Measurements from ENCODE around the gene ITGA1.

The ITGA1 gene

DNA sequence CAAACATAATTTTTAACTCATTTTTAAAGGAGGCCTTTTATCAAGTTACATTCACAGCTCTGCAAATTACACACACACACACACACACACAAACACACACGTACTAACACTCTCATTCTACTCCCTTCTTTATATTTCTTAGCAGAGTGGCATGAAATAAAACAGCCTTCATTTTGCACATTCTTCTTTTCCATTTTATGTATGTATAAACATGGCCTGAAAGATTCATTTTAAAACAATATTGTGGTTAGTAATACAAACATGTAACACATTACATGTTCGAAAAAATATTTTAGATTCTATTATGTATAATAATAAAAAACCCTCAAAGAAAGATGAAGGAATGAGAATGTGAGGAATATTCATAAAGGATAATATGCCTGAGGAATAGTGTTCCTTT is 115.4 kb downstream of the ITGA1 start:
- no peaks in the 10 kb centered on the region for H3F3A ChIP-seq (ENCODE audit: low read depth)
- H3K9me2 ChIP-seq (replicated peaks; ENCODE audit: low read depth, low read length) = no peaks in the 10 kb centered on the region
- no peaks in the 10 kb centered on the region for H4K20me1 ChIP-seq (ENCODE audit: insufficient read depth, low read length, poor library complexity, severe bottlenecking)
- H3K4me2 ChIP-seq (ENCODE audit: low read depth, low read length, poor library complexity, severe bottlenecking) = no peak overlapping the region
- no peaks in the 10 kb centered on the region for H3K9me3 ChIP-seq (ENCODE audit: insufficient read depth, low read depth, low read length)
- H2AFZ ChIP-seq (ENCODE audit: low read length) = no peak overlapping the region
- no peaks in the 10 kb centered on the region for H3K27me3 ChIP-seq (ENCODE audit: insufficient read depth, low read length, poor library complexity, severe bottlenecking)
- no peak overlapping the region for H3K4me3 ChIP-seq (ENCODE audit: low read length, poor library complexity, severe bottlenecking)
- no peaks in the 10 kb centered on the region for H3K36me3 ChIP-seq (ENCODE audit: insufficient read depth, low read length)
- H3K4me1 ChIP-seq (ENCODE audit: insufficient read depth, low read length, poor library complexity, severe bottlenecking) = no peaks in the 10 kb centered on the region
- no peak overlapping the region for H3K9ac ChIP-seq (ENCODE audit: low read depth, low read length, poor library complexity, severe bottlenecking)
- no peak for TF ChIP-seq EZH2phosphoT487 (IDR thresholded peaks at IDR 0.05; ENCODE audit: borderline replicate concordance)
- TF ChIP-seq, protein P1, sequence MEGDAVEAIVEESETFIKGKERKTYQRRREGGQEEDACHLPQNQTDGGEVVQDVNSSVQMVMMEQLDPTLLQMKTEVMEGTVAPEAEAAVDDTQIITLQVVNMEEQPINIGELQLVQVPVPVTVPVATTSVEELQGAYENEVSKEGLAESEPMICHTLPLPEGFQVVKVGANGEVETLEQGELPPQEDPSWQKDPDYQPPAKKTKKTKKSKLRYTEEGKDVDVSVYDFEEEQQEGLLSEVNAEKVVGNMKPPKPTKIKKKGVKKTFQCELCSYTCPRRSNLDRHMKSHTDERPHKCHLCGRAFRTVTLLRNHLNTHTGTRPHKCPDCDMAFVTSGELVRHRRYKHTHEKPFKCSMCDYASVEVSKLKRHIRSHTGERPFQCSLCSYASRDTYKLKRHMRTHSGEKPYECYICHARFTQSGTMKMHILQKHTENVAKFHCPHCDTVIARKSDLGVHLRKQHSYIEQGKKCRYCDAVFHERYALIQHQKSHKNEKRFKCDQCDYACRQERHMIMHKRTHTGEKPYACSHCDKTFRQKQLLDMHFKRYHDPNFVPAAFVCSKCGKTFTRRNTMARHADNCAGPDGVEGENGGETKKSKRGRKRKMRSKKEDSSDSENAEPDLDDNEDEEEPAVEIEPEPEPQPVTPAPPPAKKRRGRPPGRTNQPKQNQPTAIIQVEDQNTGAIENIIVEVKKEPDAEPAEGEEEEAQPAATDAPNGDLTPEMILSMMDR (conservative IDR thresholded peaks at IDR 0.05; ENCODE audit: low read length) = no peak
- H3K79me2 ChIP-seq (ENCODE audit: insufficient read depth, low read length) = no peaks in the 10 kb centered on the region

DNA sequence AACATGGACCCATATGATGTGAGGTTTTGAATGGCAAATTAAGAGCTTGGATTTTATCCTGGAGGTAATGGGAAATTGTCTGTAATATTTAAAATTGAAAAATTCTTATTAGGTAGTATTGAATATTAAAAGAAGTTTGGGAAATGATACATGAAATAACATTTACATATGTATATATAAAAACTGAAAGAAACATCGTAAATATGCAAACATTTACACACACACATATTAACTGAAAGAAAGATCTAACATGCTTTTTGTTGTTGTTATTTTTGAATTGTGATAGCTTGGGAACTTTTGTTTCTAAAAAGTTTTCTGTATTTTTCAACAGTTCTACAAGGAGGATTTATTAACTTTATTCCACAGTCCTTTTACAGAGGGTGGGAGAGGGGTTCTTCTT is 118.6 kb downstream of the ITGA1 start:
- no peak overlapping the region for H3K4me3 ChIP-seq (ENCODE audit: low read length, poor library complexity, severe bottlenecking)
- TF ChIP-seq EZH2phosphoT487 (IDR thresholded peaks at IDR 0.05; ENCODE audit: borderline replicate concordance) = no peak
- TF ChIP-seq, protein P1 (conservative IDR thresholded peaks at IDR 0.05; ENCODE audit: low read length) = no peak
- H3K9me2 ChIP-seq (replicated peaks; ENCODE audit: low read depth, low read length) = no peaks in the 10 kb centered on the region
- H3K4me2 ChIP-seq (ENCODE audit: low read depth, low read length, poor library complexity, severe bottlenecking) = no peak overlapping the region
- no peak overlapping the region for H2AFZ ChIP-seq (ENCODE audit: low read length)
- H3K9me3 ChIP-seq (ENCODE audit: insufficient read depth, low read depth, low read length) = no peaks in the 10 kb centered on the region
- no peaks in the 10 kb centered on the region for H3K27me3 ChIP-seq (ENCODE audit: insufficient read depth, low read length, poor library complexity, severe bottlenecking)
- no peak overlapping the region for H3K9ac ChIP-seq (ENCODE audit: low read depth, low read length, poor library complexity, severe bottlenecking)
- H3K36me3 ChIP-seq (ENCODE audit: insufficient read depth, low read length) = no peaks in the 10 kb centered on the region
- H3F3A ChIP-seq (ENCODE audit: low read depth) = no peaks in the 10 kb centered on the region
- no peaks in the 10 kb centered on the region for H3K4me1 ChIP-seq (ENCODE audit: insufficient read depth, low read length, poor library complexity, severe bottlenecking)
- H3K79me2 ChIP-seq (ENCODE audit: insufficient read depth, low read length) = no peaks in the 10 kb centered on the region
- no peaks in the 10 kb centered on the region for H4K20me1 ChIP-seq (ENCODE audit: insufficient read depth, low read length, poor library complexity, severe bottlenecking)

DNA sequence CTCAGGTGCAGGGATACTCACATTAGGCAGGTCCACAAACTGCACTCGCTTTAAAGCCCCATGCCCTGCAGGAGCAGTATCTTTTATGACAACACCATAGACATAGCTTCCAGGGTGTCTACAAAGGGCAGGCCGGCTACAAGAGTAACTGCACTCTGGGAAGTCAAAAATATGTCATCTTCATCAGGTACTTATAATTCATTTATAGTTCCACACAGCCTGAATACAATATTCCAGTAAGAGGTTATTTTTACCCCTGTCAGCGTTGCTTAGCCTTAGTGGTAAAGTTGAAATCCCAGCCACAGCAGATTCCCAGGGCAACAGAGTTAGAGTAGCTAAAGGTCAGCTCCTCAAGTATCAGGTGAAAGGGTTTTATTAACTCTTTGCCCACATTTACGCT is 119.1 kb downstream of the ITGA1 start:
- no peak for TF ChIP-seq EZH2phosphoT487 (IDR thresholded peaks at IDR 0.05; ENCODE audit: borderline replicate concordance)
- TF ChIP-seq, protein P1 (conservative IDR thresholded peaks at IDR 0.05; ENCODE audit: low read length) = no peak
- no peaks in the 10 kb centered on the region for H3K9me3 ChIP-seq (ENCODE audit: insufficient read depth, low read depth, low read length)

More for the DNA sequence above, 119.1 kb downstream of the ITGA1 start:
- Histone ChIP-seq H2AFZ (ENCODE audit: low read length) (no peak overlapping the region), H4K20me1 (ENCODE audit: insufficient read depth, low read length, poor library complexity, severe bottlenecking) (no peaks in the 10 kb centered on the region), H3F3A (ENCODE audit: low read depth) (no peaks in the 10 kb centered on the region), H3K36me3 (ENCODE audit: insufficient read depth, low read length) (no peaks in the 10 kb centered on the region), H3K27me3 (ENCODE audit: insufficient read depth, low read length, poor library complexity, severe bottlenecking) (no peaks in the 10 kb centered on the region), H3K9me2 (replicated peaks; ENCODE audit: low read depth, low read length) (no peaks in the 10 kb centered on the region), H3K4me3 (ENCODE audit: low read length, poor library complexity, severe bottlenecking) (no peak overlapping the region), H3K9ac (ENCODE audit: low read depth, low read length, poor library complexity, severe bottlenecking) (no peak overlapping the region), H3K4me1 (ENCODE audit: insufficient read depth, low read length, poor library complexity, severe bottlenecking) (no peaks in the 10 kb centered on the region), H3K4me2 (ENCODE audit: low read depth, low read length, poor library complexity, severe bottlenecking) (no peak overlapping the region), H3K79me2 (ENCODE audit: insufficient read depth, low read length) (no peaks in the 10 kb centered on the region)

All from Loucy (cell line).